ENCODE measurements around the gene NEXN. TPM values are rescaled to one million over a fixed set of nuclear protein-coding genes. Genes with fewer than 3 reads are reported as not detected.

Gene NEXN
- total RNA-seq, 1 experiment from 2014 or later = 0.15 TPM

GRCh38 chr1:77983997-77984355, 95.6 kb downstream of the NEXN start:
- no TSS peak for BruUV-seq (replicated peaks)
- Histone ChIP-seq H2AFZ (ENCODE audit: low read depth, low read length, poor library complexity, severe bottlenecking) (no peak overlapping the region), H3K79me2 (ENCODE audit: insufficient read depth, low read length) (peaks cover 90% of the 10 kb centered on the region), H4K20me1 (ENCODE audit: insufficient read depth) (no peaks in the 10 kb centered on the region), H3K9me2 (ENCODE audit: insufficient read depth) (no peaks in the 10 kb centered on the region), H3K4me1 (ENCODE audit: control insufficient read depth in 1 of 2, insufficient read depth in 2 of 2, low read length in 2 of 2) (peaks cover 5 to 13% of the 10 kb centered on the region in 2 experiments), H3K4me3 (replicated peaks in 1 of 2; ENCODE audit: low read depth in 1 of 2, low read length in 2 of 2) (no peak overlapping the region), H3K9ac (ENCODE audit: low read length) (no peak overlapping the region), H3K27me3 (ENCODE audit: insufficient read depth, low read length) (no peaks in the 10 kb centered on the region), H3K27ac (ENCODE audit: low read depth, low read length) (no peak overlapping the region), H3K4me2 (ENCODE audit: low read length) (no peak overlapping the region), H3K36me3 (ENCODE audit: control insufficient read depth in 1 of 2, insufficient read depth in 2 of 2, low read length in 2 of 2) (no peaks in the 10 kb centered on the region), H3K9me3 (ENCODE audit: control insufficient read depth in 1 of 2, insufficient read depth in 1 of 2, low read depth in 1 of 2, low read length in 2 of 2) (no peaks in the 10 kb centered on the region)
- TF ChIP-seq FOSL1 (IDR thresholded peaks at IDR 0.05; ENCODE audit: low read depth) = no peak
- TF ChIP-seq EZH2phosphoT487 (IDR thresholded peaks at IDR 0.05; ENCODE audit: borderline replicate concordance) = no peak
- no peak for TF ChIP-seq YY1 (IDR thresholded peaks at IDR 0.05; ENCODE audit: extremely low read depth, insufficient replicate concordance, low read depth, low read length)
- TF ChIP-seq SP1 (IDR thresholded peaks at IDR 0.05; ENCODE audit: low read depth) = no peak
- TF ChIP-seq ZFX (IDR thresholded peaks at IDR 0.05) = no peak
- no peak for TF ChIP-seq CBX3 (IDR thresholded peaks at IDR 0.05; ENCODE audit: low read depth)
- TF ChIP-seq POLR2A (IDR thresholded peaks at IDR 0.05; ENCODE audit: borderline replicate concordance, extremely low read depth, insufficient read depth, insufficient read length) = no peak
- TF ChIP-seq REST (IDR thresholded peaks at IDR 0.05; ENCODE audit: low read depth) = no peak
- no peak for TF ChIP-seq TCF7L2 (IDR thresholded peaks at IDR 0.05; ENCODE audit: borderline replicate concordance, extremely low read depth, insufficient read depth, insufficient read length)
- TF ChIP-seq SRF (IDR thresholded peaks at IDR 0.05; ENCODE audit: low read depth) = no peak
- TF ChIP-seq JUND (IDR thresholded peaks at IDR 0.05) = no peak
- no peak for TF ChIP-seq EGR1 (IDR thresholded peaks at IDR 0.05; ENCODE audit: low read depth)
- TF ChIP-seq ZNF274 (IDR thresholded peaks at IDR 0.05; ENCODE audit: low read depth, low read length) = no peak
- no peak for TF ChIP-seq RAD21 (IDR thresholded peaks at IDR 0.05; ENCODE audit: low read depth)
- TF ChIP-seq, protein P1, sequence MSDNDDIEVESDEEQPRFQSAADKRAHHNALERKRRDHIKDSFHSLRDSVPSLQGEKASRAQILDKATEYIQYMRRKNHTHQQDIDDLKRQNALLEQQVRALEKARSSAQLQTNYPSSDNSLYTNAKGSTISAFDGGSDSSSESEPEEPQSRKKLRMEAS (IDR thresholded peaks at IDR 0.05) = no peak
- no peak for TF ChIP-seq EZH2 (IDR thresholded peaks at IDR 0.05)
- no peak for TF ChIP-seq POLR2AphosphoS5 (IDR thresholded peaks at IDR 0.05; ENCODE audit: low read depth, low read length)
- no peak for TF ChIP-seq SIN3A (IDR thresholded peaks at IDR 0.05; ENCODE audit: low read depth)
- TF ChIP-seq CTCF (IDR thresholded peaks at IDR 0.05 in 2 of 3, conservative IDR thresholded peaks at IDR 0.05 in 1 of 3; ENCODE audit: borderline replicate concordance in 1 of 3, insufficient read depth in 1 of 3, low read depth in 2 of 3, low read length in 2 of 3) = no peak
- TF ChIP-seq, protein P2, sequence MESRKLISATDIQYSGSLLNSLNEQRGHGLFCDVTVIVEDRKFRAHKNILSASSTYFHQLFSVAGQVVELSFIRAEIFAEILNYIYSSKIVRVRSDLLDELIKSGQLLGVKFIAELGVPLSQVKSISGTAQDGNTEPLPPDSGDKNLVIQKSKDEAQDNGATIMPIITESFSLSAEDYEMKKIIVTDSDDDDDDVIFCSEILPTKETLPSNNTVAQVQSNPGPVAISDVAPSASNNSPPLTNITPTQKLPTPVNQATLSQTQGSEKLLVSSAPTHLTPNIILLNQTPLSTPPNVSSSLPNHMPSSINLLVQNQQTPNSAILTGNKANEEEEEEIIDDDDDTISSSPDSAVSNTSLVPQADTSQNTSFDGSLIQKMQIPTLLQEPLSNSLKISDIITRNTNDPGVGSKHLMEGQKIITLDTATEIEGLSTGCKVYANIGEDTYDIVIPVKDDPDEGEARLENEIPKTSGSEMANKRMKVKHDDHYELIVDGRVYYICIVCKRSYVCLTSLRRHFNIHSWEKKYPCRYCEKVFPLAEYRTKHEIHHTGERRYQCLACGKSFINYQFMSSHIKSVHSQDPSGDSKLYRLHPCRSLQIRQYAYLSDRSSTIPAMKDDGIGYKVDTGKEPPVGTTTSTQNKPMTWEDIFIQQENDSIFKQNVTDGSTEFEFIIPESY (IDR thresholded peaks at IDR 0.05; ENCODE audit: extremely low read depth, insufficient replicate concordance, low read length) = no peak
- ATAC-seq (no peak), DNase-seq (ENCODE audit: low read depth, low spot score) (no peak)
- ChIA-PET CTCF (no interaction called here), RAD21 (ENCODE audit: low non-redundant PET in 1 of 2, low total read pairs in 2 of 2, uncharacterized antibody in 2 of 2, unreplicated experiment in 2 of 2) (no interaction called here), POLR2A (interaction anchor here (2.7 kb wide), 1 partner anchor 20 kb away, joined by 8 read pairs; the partner anchor contains the start of gene DNAJB4)
- intact Hi-C loops (cut with micrococcal nuclease) = no loop called here
